ENCODE measurements around the gene PCDHGC5. TPM values are rescaled to one million over a fixed set of nuclear protein-coding genes. Genes with fewer than 3 reads are reported as not detected.

The PCDHGC5 gene
- total RNA-seq, 1 experiment from 2014 or later: 2.1 TPM

- no peaks in the 10 kb centered on the region for H3K4me1 Mint-ChIP-seq (ENCODE audit: low read depth, unreplicated experiment)
- no peaks in the 10 kb centered on the region for H3K27me3 Mint-ChIP-seq (ENCODE audit: unreplicated experiment)
- no peak for DNase-seq
- no peak overlapping the region for H3K4me3 Mint-ChIP-seq (ENCODE audit: low read depth, unreplicated experiment)
- BruUV-seq (replicated peaks): no TSS peak
- H3K27ac Mint-ChIP-seq (ENCODE audit: unreplicated experiment): no peak overlapping the region
- TF ChIP-seq, protein P1, sequence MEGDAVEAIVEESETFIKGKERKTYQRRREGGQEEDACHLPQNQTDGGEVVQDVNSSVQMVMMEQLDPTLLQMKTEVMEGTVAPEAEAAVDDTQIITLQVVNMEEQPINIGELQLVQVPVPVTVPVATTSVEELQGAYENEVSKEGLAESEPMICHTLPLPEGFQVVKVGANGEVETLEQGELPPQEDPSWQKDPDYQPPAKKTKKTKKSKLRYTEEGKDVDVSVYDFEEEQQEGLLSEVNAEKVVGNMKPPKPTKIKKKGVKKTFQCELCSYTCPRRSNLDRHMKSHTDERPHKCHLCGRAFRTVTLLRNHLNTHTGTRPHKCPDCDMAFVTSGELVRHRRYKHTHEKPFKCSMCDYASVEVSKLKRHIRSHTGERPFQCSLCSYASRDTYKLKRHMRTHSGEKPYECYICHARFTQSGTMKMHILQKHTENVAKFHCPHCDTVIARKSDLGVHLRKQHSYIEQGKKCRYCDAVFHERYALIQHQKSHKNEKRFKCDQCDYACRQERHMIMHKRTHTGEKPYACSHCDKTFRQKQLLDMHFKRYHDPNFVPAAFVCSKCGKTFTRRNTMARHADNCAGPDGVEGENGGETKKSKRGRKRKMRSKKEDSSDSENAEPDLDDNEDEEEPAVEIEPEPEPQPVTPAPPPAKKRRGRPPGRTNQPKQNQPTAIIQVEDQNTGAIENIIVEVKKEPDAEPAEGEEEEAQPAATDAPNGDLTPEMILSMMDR (IDR thresholded peaks at IDR 0.05; ENCODE audit: unreplicated experiment): no peak
- H3K36me3 Mint-ChIP-seq (ENCODE audit: insufficient read depth, unreplicated experiment): peaks cover 30% of the 10 kb centered on the region
- CTCF ChIA-PET: no interaction called here
- intact Hi-C loops (cut with micrococcal nuclease; ENCODE audit: unreplicated experiment): no loop called here
- H3K9me3 Mint-ChIP-seq (ENCODE audit: low read depth, unreplicated experiment): no peaks in the 10 kb centered on the region
Observed at GRCh38 chr5:141504216-141504615, 15.3 kb downstream of the PCDHGC5 start.

DNA sequence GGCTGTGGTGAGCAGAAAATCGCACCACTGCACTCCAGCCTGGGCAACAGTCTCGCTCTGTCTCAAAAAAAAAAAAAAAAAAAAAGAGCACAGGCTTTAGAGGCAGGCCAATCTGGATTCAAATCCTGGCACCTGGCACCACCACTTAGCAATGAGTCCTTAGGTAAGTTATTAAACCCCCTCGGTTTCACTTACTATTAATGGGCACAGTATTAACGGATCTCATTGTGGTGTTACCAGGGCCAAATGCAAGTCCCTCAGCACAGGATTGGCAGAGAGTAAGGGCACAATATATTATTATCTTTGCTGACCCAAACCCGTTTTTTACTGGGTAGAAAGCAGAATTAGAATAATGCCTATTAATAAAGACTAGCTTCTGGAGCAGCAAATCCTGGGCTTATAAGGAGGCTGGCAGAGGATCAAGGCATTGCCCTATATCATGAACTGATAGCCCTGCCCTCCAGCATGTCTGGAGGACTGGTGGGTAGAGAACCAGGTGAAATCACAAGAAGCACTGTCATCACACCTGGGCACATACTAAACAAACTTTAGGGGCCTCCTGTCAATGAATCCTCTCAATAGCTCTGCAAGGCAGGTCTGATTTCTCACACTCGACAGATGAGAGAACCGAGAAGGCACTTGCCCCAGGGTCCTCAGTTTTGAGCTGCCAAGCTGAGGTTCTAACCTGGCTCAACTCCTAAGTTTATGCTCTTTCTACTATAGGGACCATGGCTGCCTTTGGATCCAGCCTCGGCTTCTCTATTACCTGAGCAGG lies 17.7 kb downstream of the PCDHGC5 start:
- H3K27me3 Mint-ChIP-seq (ENCODE audit: unreplicated experiment): no peaks in the 10 kb centered on the region
- CTCF ChIA-PET: interaction anchor here (1.2 kb wide), 1 partner anchor 15 kb away, joined by 4 read pairs; no protein-coding TSS in a partner anchor
- H3K27ac Mint-ChIP-seq (ENCODE audit: unreplicated experiment): no peak overlapping the region
- BruUV-seq (replicated peaks): no TSS peak
- DNase-seq: no peak
- no peak overlapping the region for H3K4me3 Mint-ChIP-seq (ENCODE audit: low read depth, unreplicated experiment)
- H3K9me3 Mint-ChIP-seq (ENCODE audit: low read depth, unreplicated experiment): no peaks in the 10 kb centered on the region
- TF ChIP-seq, protein P1 (IDR thresholded peaks at IDR 0.05; ENCODE audit: unreplicated experiment): no peak
- H3K4me1 Mint-ChIP-seq (ENCODE audit: low read depth, unreplicated experiment): no peaks in the 10 kb centered on the region
- intact Hi-C loops (cut with micrococcal nuclease; ENCODE audit: unreplicated experiment): no loop called here
- H3K36me3 Mint-ChIP-seq (ENCODE audit: insufficient read depth, unreplicated experiment): peaks cover 46% of the 10 kb centered on the region

DNA sequence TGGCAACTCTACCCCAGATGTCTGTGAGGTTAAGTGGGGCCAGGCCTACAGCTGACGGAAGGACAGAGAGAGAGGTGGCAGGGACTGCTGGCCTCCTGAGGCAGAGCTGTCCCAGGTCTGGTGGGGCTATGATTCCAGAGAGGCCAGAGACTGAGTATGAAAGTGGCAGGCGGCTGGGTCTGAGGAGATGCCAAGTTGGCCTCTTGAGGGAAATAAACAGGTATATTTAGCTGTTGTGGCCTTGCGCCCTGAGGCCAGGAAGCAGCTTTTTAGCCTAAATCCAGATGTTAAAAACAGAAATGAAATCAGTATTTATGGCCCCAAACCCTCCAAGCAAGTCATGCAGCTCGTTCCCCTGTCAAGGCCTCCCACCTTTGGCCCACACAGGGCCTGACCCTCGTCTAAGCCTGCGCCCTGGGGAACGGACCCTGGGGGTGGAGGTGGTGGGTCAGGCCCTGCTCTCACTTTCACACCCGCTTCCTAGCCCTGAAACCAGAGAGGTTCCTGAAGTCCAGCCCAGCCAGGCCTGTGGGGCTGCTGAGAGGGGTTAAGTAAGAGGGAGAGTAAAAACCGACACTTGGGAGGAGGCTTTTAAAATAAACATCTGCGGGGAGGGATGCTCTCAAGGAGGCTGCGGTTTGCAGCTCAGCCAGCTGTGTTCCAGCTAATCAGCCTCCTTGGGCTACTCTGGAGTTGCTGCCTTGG lies 18.7 kb downstream of the PCDHGC5 start:
- peaks cover 50% of the 10 kb centered on the region for H3K36me3 Mint-ChIP-seq (ENCODE audit: insufficient read depth, unreplicated experiment)
- CTCF ChIA-PET: interaction anchor here (1.0 to 1.2 kb wide), 2 partner anchors 14 to 17 kb away, joined by 3 to 4 read pairs; no protein-coding TSS in a partner anchor
- TF ChIP-seq, protein P1 (IDR thresholded peaks at IDR 0.05; ENCODE audit: unreplicated experiment): no peak
- H3K4me3 Mint-ChIP-seq (ENCODE audit: low read depth, unreplicated experiment): no peak overlapping the region
- no peaks in the 10 kb centered on the region for H3K4me1 Mint-ChIP-seq (ENCODE audit: low read depth, unreplicated experiment)
- intact Hi-C loops (cut with micrococcal nuclease; ENCODE audit: unreplicated experiment): no loop called here
- no peaks in the 10 kb centered on the region for H3K9me3 Mint-ChIP-seq (ENCODE audit: low read depth, unreplicated experiment)
- BruUV-seq (replicated peaks): no TSS peak
- H3K27ac Mint-ChIP-seq (ENCODE audit: unreplicated experiment): no peak overlapping the region
- H3K27me3 Mint-ChIP-seq (ENCODE audit: unreplicated experiment): no peaks in the 10 kb centered on the region
- no peak for DNase-seq

- no peaks in the 10 kb centered on the region for H3K4me1 Mint-ChIP-seq (ENCODE audit: low read depth, unreplicated experiment)
- TF ChIP-seq, protein P1 (IDR thresholded peaks at IDR 0.05; ENCODE audit: unreplicated experiment): no peak
- H3K9me3 Mint-ChIP-seq (ENCODE audit: low read depth, unreplicated experiment): no peaks in the 10 kb centered on the region
- H3K27me3 Mint-ChIP-seq (ENCODE audit: unreplicated experiment): no peaks in the 10 kb centered on the region
- intact Hi-C loops (cut with micrococcal nuclease; ENCODE audit: unreplicated experiment): no loop called here
- CTCF ChIA-PET: interaction anchor here (0.6 to 1.0 kb wide), 2 partner anchors 10 to 16 kb away, joined by 3 to 7 read pairs; no protein-coding TSS in a partner anchor
- no peak overlapping the region for H3K4me3 Mint-ChIP-seq (ENCODE audit: low read depth, unreplicated experiment)
- H3K27ac Mint-ChIP-seq (ENCODE audit: unreplicated experiment): no peak overlapping the region
- peaks cover 58% of the 10 kb centered on the region for H3K36me3 Mint-ChIP-seq (ENCODE audit: insufficient read depth, unreplicated experiment)
- no TSS peak for BruUV-seq (replicated peaks)
- DNase-seq: no peak
Observed at GRCh38 chr5:141508440-141508797, 19.5 kb downstream of the PCDHGC5 start.
